T-helper 9 cell (primary cell): ENCODE data around the gene SHB.

Experiments
- DNase-seq: peaks from one replicate; pipeline ENCODE4 v3.0.0-alpha.2; 2020

Gene SHB

GRCh38 chr9:37984672-37985611 is 84.1 kb downstream of the SHB start:
- DNase-seq: no peak

- no peak for DNase-seq
These were observed 84.8 kb downstream of the SHB start for GRCh38 chr9:37984278-37984671.

DNA sequence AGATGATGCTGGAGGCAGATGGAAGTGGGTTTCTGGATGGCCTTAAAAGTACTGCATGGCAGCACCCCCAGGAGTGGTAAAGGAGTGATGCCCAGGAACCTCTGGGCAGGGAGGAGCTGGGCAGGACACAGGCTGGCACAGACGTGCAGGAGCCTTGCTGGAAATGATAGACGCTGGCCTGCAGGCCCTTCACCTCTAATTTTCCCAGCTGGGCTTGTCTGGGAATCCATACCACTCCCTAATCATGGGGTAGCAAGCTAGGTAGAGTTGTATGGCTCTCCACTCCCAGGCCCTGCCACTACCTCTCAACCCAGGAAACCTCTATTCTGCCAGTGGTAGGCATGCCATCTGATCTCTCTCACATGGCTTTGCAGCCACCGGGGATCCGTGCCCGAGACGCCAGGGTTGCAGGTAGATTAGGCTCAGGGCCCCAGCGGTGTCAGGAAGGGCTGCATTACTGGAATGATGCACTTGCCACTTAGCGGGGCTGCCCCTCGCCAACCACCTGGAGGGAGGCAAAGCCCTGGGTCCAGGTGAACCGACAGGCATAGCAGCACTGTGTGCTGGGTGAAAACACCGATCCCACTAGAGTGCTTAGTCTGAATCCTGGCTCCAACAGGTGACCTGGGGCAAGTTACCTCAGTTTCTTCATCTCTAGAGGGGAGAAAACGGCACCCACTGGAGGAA is 85.5 kb downstream of the SHB start:
- no peak for DNase-seq

DNA sequence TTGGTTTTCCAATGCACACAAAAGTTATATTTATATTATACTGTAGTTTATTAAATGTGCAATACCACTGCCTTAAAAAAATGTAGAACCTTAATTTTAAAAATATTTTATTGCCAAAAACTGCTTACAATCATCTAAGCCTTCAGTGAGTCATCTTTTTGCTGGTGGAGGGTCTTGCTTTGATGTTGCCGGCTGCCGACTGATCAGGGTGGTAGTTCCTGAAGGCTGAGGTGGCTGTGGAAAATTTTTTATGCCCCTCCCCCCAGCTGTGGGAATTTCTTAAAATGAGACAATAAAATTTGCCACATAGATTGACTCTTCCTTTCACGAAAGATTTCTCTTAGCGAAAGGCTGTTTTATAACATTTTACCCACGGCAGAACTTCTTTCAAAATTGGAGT is 89.2 kb downstream of the SHB start:
- no peak for DNase-seq

DNA sequence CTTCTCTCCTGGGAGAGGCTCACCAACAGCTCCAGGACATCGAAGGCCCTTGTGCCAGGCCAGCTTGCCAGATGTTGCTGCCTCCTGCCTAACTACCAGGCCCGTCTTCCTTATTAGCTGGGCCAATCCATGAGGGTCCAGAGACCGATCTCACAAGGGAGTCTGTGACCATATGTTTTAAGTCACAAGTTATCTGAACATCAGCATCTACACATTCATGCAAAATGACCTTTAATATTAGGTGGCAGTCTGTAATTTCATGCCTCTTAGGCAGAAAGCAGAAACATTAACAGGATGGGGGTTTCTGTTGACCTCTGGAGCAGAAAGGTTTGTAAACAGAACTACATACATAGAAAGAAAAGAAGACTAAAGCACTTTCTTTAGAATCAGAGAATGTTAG is 90.0 kb downstream of the SHB start:
- DNase-seq: no peak

DNA sequence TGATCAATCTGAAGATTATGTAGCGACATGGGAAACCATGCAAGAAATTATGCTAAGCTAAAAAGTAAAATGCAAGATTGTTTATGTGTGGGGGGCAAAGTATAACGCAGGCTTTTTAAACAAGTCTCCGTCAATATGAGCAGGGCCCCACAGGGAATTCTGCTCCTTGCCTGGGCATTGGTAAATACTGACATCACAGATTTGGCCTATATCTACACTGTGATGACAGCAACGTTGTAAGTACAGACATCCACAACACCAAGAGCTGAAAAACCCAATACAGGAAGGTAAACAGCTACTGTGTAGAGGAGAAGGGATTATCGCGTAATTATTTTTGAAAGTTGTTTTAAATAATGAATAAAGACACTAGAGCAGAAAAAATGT is 90.6 kb downstream of the SHB start:
- no peak for DNase-seq

DNA sequence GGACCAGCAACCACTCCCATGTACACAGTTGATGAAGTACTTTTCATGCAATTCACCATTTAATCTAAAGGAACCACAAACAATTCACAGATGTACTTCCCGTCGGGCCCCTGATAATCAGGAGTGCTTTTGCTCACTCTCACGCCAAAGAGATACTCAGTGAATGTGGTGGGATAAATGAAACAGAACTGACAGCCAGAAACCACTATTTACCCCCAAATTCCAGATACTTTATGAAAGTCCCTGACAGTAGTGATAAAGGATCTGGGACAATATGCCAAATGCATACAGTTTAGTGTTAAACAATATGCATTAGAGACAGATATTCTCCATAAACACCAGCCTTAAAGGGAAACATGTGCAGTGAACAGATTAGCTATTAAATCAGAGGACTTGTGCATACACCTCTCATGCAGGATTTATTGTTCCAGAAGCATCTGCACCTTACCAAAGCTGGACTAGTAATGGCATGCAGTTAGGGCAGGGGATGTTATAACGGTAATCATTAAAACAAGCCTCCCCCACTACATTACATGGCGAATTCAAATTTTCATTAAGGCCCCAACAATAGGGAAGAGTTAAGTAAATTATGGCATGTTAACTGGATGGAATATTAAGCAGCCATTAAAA is 91.1 kb downstream of the SHB start:
- no peak for DNase-seq

- DNase-seq: no peak
These were observed 92.1 kb downstream of the SHB start for GRCh38 chr9:37976714-37977477.

GRCh38 chr9:37975639-37976038 is 93.4 kb downstream of the SHB start:
- DNase-seq: no peak

DNA sequence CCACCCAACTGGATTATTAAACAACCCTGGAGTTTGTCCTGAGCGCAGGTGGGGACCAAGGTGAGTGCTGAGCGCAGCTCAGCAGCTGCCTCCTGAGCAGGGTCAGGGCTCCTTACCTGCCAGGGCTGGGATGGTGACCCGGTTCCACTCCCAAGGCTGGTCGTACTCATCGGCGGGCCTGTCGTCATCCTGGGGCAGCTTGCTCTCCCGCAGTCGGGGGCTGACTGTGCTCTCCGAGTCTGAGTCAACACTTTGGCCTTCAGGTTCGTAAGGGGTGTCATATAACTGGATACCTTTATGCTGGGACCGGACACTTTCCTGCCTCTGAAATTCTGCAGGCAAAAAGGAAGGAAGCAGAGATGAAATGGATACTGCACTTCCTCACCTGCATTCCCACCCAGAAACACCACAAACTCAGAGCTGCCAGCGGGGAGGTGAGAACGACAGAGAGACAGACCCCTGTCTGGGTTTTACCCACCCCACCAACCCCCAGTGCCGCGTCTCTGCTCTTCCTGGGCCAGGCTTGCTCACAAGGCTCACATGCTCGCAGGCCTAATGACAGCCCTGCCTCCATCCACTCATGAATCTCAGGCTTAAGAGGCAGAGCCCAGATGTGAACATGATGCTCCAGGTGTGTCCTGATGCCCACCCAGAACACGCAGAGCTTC is 94.4 kb downstream of the SHB start:
- no peak for DNase-seq

DNA sequence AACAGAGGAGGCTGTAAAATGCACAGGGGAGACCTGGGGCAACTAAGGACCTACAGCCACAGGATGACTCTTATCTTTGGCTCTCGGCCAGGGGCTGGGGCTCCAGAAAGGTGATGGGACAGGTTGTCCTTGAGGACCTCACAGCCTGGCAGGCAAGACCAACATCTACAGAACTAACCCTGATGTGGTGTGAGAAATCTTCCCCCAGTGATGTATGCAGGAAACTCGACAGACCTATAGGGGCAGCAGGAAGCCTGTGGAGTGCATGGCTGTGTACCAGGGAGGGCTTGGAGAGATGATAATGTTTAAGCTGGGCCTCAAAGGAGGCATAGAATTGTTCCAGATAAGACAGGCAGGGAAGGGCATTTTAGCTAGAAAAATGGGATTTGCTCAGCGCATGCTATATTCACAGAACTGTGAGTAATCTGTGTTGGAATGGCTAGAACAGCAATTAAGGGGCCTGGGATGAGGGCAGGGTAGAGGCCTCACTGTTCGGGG is 96.6 kb downstream of the SHB start:
- no peak for DNase-seq

- no peak for DNase-seq
These were observed 97.3 kb downstream of the SHB start for GRCh38 chr9:37971691-37972090.

- DNase-seq: no peak
These were observed 97.9 kb downstream of the SHB start for GRCh38 chr9:37971108-37971459.

- DNase-seq: no peak
These were observed 98.5 kb downstream of the SHB start for GRCh38 chr9:37970301-37971107.

DNA sequence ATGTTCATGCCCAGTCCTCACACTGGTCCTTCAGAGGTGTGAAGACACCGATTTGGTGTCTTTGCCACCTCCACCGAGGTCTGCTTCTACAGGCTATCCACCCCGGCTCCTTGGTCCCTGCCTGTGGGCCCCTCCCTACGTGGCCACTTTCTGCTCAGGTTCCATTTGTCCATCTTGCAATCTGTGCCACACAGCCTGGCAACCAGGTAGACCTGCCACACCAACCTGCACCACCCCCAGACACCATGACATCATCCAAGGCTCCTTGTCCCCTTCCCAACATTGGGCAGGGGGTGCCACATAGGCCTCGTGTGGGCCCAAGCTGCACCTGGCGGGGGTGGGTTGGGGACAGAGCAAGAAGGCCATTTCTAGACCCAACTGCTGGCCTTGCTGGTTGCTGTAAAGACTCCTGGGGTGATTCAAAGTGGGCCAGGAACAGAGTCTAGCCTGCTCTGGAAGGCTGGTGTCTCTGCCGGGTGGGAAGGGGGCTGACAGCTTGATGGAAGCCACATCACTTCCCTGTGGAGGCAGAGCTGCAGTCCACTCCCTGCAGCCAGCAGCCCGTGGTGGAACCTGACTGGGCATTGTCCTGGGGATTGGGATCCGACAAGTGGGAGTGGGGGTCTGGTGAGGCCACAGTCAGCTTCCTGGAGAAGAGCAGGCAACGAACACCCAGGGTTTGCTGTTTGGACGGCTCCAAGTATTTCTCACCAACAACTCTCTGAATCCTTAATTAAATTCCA is 99.3 kb downstream of the SHB start:
- DNase-seq: no peak

DNA sequence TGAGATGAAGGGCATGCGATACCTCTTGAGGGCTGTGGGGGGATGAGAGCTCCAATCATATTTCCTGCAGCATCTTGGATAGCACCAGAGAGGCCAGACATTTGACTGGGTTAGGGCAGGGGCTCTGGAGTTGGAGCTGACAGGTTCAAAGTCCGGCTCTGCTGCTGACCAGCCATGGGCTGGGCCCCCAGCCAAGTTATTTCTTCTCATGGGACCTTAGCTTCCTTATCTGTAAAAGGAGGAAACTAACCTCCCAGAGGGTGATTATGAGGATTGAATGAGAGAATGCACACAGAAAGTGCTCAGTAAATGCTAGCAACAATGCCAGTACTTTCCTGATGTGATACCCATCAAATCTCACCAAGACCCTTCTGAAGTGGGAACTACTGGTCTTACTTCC is 99.9 kb downstream of the SHB start:
- DNase-seq: no peak

DNA sequence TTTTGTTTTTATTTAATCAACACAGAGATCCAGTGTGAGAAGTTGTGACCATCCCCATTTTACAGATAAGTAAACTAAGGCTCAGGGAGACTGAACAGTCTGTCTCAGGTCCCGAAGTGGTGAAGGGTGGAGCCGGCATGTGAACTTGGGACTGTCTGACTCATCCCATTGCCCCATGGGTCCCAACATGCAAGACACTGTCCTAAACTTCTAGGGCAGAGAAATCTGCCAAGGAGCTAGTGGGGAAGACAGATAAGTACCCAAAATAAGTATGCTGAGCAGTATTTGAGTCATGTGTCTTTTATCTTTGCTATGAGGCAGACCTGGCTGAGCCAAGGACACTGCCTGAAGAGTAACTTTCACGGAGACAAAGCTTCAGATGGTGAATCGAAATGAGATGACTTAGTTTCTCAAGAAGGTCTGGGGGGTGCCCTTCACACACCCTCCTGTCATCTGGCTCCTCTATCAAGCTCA is 100.8 kb downstream of the SHB start:
- no peak for DNase-seq

- no peak for DNase-seq
These were observed 101.3 kb downstream of the SHB start for GRCh38 chr9:37967761-37968080.

DNA sequence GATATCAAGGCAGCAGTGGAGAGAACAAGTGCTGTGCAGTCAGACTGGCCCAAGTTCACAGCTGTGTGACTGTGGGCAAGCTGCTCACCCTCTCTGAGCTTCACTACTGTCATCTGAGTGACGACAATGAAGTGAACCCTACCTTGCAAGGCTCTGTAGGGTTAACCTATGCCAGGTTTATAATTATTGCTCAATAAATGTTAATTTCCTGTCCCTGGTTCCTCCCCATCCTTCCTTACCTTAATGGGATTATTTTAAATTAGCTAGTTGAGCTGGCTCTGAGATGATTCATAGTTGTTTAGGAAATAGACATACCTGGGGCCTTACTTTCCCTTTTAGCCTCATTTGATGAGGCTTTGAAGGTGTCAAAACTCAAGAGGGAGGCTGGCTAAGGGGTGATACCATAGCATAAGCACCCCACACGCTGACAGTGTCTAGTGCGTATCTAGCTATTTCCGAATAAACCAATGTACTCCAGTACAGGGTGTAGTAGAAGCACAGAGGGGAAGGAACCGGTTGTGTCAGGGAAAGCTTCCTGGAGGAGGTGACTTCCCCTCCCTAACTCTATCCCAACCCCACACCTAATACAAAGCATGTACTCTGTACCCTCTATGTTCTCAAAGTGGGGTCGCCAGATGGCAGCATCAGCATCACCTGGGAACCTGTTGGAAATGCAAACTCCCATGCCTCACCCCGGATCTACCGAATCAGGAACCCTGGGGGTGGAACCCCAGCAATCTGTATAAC is 101.8 kb downstream of the SHB start:
- no peak for DNase-seq

- DNase-seq: no peak
These were observed 102.5 kb downstream of the SHB start for GRCh38 chr9:37966412-37967013.
